Esophagus mucosa (tissue), 1 donor: Measurements from ENCODE around the gene ZNF507. TPM values are rescaled to one million over a fixed set of nuclear protein-coding genes. Genes with fewer than 3 reads are reported as not detected.

ENCODE experiments used
- ATAC-seq: fragments of 200-7000 bp; cut with Tn5 transposase; one replicate; pipeline ENCODE4 v1.9.1; 2020
- total RNA-seq: library from RNA; stranded (reverse); gene quantifications from one replicate; pipeline ENCODE4 v1.2.4, GENCODE V29; 2023
- donor health status: DM: yes; HTN: yes; CAD: no.

ZNF507 gene
- total RNA-seq, 1 donor from 2014 or later = 8.5 TPM

- peak; percentile 54 for ATAC-seq
Measured at GRCh38 chr19:32339988-32340874, 5.2 kb upstream of the ZNF507 start.

- no peak for ATAC-seq
Measured at GRCh38 chr19:32342695-32343094, 2.7 kb upstream of the ZNF507 start.

GRCh38 chr19:32343550-32344262 is 1.7 kb upstream of the ZNF507 start:
- peak; percentile 11 for ATAC-seq

- ATAC-seq = no peak
Measured at GRCh38 chr19:32346901-32347300, 1.5 kb downstream of the ZNF507 start.

- ATAC-seq = no peak
Measured at GRCh38 chr19:32347573-32347972, 2.2 kb downstream of the ZNF507 start.

- no peak for ATAC-seq
Measured at GRCh38 chr19:32349051-32349450, 3.6 kb downstream of the ZNF507 start.

- ATAC-seq = no peak
Measured at GRCh38 chr19:32349724-32350470, 4.5 kb downstream of the ZNF507 start.

- ATAC-seq = peak; percentile 41
Measured at GRCh38 chr19:32350471-32350865, 5.1 kb downstream of the ZNF507 start.

GRCh38 chr19:32350987-32351348 is 5.6 kb downstream of the ZNF507 start:
- ATAC-seq = no peak

- no peak for ATAC-seq
Measured at GRCh38 chr19:32352241-32352630, 6.8 kb downstream of the ZNF507 start.

- peak; percentile 90 for ATAC-seq
Measured at GRCh38 chr19:32354345-32354744, 8.9 kb downstream of the ZNF507 start.

- no peak for ATAC-seq
Measured at GRCh38 chr19:32355309-32355708, 9.9 kb downstream of the ZNF507 start.

- no peak for ATAC-seq
Measured at GRCh38 chr19:32357720-32358119, 12.3 kb downstream of the ZNF507 start.

- no peak for ATAC-seq
Measured at GRCh38 chr19:32358321-32358720, 12.9 kb downstream of the ZNF507 start.

GRCh38 chr19:32359581-32359980 is 14.2 kb downstream of the ZNF507 start:
- ATAC-seq = no peak

- ATAC-seq = no peak
Measured at GRCh38 chr19:32361574-32362317, 16.3 kb downstream of the ZNF507 start.

GRCh38 chr19:32362318-32362691 is 16.9 kb downstream of the ZNF507 start:
- no peak for ATAC-seq

- ATAC-seq = peak; percentile 85
Measured at GRCh38 chr19:32363175-32363574, 17.8 kb downstream of the ZNF507 start.

GRCh38 chr19:32363632-32364031 is 18.2 kb downstream of the ZNF507 start:
- peak; percentile 24 for ATAC-seq

GRCh38 chr19:32364040-32364439 is 18.6 kb downstream of the ZNF507 start:
- no peak for ATAC-seq

- ATAC-seq = no peak
Measured at GRCh38 chr19:32367063-32367462, 21.7 kb downstream of the ZNF507 start.

GRCh38 chr19:32367948-32368536 is 22.6 kb downstream of the ZNF507 start:
- ATAC-seq = no peak
